Glutamatergic neuron (in vitro differentiated cells): ENCODE data around the gene SFTA2. TPM values are rescaled to one million over a fixed set of nuclear protein-coding genes. Genes with fewer than 3 reads are reported as not detected.
A peak's percentile ranks its signal among the peaks of the same experiment; 100 is the strongest.

ENCODE experiments used
- DNase-seq: peaks from one replicate; pipeline ENCODE4 v3.0.0; 2022
- H3K27ac Mint-ChIP-seq: one replicate; pipeline ENCODE4 v1.8.0; 2020; ENCODE audit warnings: mild to moderate bottlenecking, mixed read lengths, inconsistent platforms; ENCODE audit not compliant: unreplicated experiment
- H3K27me3 Mint-ChIP-seq: one replicate; pipeline ENCODE4 v1.8.0; 2020; ENCODE audit warnings: mild to moderate bottlenecking, moderate library complexity, mixed read lengths, inconsistent platforms; ENCODE audit not compliant: unreplicated experiment
- H3K36me3 Mint-ChIP-seq: one replicate; pipeline ENCODE4 v1.8.0; 2020; ENCODE audit warnings: mild to moderate bottlenecking, mixed read lengths, inconsistent platforms; ENCODE audit not compliant: unreplicated experiment
- H3K4me1 Mint-ChIP-seq: one replicate; pipeline ENCODE4 v1.8.0; 2020; ENCODE audit warnings: mild to moderate bottlenecking, low read depth, mixed read lengths, inconsistent platforms; ENCODE audit not compliant: unreplicated experiment
- H3K4me3 Mint-ChIP-seq: one replicate; pipeline ENCODE4 v1.8.0; 2020; ENCODE audit warnings: mild to moderate bottlenecking, mixed read lengths, inconsistent platforms; ENCODE audit not compliant: unreplicated experiment
- H3K9me3 Mint-ChIP-seq: one replicate; pipeline ENCODE4 v1.8.0; 2020; ENCODE audit warnings: mild to moderate bottlenecking, moderate library complexity, mixed read lengths, inconsistent platforms; ENCODE audit not compliant: unreplicated experiment
- total RNA-seq: library from RNA; stranded (reverse); fragmentation: NEBNext Ultra II Directional; extraction: Animal tissue kit (Norgen Biotek cat#: 25700); gene quantifications from one replicate; pipeline ENCODE4 v1.2.1, GENCODE V29; 2021; ENCODE audit not compliant: unreplicated experiment
- TF ChIP-seq, protein P1 (sequence below): fragments of 200-600 bp; sonication (generic); IDR thresholded peaks from one replicate; pipeline ENCODE4 v1.5.0; 2021; ENCODE audit not compliant: partially characterized antibody, unreplicated experiment

SFTA2 gene
- total RNA-seq, 1 donor from 2014 or later = not detected

- DNase-seq = no peak
- Mint-ChIP-seq H3K36me3 (no peaks in the 10 kb centered on the region), H3K27me3 (peaks cover 25% of the 10 kb centered on the region), H3K27ac (peak overlapping the region; percentile 90), H3K4me1 (peaks cover 48% of the 10 kb centered on the region), H3K9me3 (peaks cover 16% of the 10 kb centered on the region), H3K4me3 (peak overlapping the region; percentile 88)
- TF ChIP-seq, protein P1, sequence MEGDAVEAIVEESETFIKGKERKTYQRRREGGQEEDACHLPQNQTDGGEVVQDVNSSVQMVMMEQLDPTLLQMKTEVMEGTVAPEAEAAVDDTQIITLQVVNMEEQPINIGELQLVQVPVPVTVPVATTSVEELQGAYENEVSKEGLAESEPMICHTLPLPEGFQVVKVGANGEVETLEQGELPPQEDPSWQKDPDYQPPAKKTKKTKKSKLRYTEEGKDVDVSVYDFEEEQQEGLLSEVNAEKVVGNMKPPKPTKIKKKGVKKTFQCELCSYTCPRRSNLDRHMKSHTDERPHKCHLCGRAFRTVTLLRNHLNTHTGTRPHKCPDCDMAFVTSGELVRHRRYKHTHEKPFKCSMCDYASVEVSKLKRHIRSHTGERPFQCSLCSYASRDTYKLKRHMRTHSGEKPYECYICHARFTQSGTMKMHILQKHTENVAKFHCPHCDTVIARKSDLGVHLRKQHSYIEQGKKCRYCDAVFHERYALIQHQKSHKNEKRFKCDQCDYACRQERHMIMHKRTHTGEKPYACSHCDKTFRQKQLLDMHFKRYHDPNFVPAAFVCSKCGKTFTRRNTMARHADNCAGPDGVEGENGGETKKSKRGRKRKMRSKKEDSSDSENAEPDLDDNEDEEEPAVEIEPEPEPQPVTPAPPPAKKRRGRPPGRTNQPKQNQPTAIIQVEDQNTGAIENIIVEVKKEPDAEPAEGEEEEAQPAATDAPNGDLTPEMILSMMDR = no peak
These were observed 46.4 kb downstream of the SFTA2 start for GRCh38 chr6:30885481-30885998.

DNA sequence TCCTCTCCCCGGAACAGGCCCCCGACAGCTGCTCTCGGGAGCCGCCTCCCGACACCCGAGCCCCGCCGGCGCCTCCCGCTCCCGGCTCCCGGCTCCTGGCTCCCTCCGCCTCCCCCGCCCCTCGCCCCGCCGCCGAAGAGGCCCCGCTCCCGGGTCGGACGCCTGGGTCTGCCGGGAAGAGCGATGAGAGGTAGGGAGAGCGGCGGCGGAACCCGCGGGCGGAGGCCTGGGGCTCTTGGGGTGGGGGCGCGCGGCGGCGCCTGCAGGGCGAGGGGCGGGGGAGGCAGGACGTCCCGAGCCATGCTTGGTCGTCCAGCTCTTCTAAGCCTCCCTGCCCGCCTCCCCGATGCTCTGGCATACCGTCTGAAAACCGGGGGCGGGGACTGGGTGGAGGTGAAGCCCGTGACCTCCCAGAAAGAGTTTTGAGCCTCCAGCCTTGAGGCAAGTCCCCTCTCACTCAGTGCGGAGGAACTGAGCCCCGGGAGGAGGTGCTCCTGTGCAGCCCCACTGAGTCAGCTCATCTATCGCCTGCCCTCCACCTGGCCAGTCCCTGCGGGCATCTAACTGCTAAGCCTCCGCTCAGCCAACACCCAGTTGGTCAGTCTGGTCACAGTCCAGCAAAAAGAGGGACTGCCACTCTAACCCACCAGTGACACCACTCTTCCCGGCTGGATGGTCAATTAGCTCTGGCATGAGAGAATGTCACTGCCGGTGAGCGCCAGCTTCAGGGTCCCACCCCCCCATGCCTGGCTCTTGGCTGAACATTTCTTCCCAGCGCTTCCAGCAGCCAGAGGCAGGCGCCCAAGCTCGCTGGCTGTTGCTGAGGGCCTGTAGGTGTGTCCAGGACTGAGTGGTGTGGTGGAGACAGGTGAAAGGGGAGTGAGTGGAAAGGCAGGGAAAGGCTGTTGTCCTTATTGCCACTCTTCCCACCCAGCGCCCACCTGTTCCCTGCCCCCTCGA lies 47.2 kb downstream of the SFTA2 start:
- Mint-ChIP-seq H3K27me3 (peaks cover 25% of the 10 kb centered on the region), H3K9me3 (peaks cover 16% of the 10 kb centered on the region), H3K36me3 (no peaks in the 10 kb centered on the region), H3K4me1 (peaks cover 47% of the 10 kb centered on the region), H3K27ac (no peak overlapping the region), H3K4me3 (peak overlapping the region; percentile 88)
- TF ChIP-seq, protein P1 = no peak
- peak; percentile 51 for DNase-seq

DNA sequence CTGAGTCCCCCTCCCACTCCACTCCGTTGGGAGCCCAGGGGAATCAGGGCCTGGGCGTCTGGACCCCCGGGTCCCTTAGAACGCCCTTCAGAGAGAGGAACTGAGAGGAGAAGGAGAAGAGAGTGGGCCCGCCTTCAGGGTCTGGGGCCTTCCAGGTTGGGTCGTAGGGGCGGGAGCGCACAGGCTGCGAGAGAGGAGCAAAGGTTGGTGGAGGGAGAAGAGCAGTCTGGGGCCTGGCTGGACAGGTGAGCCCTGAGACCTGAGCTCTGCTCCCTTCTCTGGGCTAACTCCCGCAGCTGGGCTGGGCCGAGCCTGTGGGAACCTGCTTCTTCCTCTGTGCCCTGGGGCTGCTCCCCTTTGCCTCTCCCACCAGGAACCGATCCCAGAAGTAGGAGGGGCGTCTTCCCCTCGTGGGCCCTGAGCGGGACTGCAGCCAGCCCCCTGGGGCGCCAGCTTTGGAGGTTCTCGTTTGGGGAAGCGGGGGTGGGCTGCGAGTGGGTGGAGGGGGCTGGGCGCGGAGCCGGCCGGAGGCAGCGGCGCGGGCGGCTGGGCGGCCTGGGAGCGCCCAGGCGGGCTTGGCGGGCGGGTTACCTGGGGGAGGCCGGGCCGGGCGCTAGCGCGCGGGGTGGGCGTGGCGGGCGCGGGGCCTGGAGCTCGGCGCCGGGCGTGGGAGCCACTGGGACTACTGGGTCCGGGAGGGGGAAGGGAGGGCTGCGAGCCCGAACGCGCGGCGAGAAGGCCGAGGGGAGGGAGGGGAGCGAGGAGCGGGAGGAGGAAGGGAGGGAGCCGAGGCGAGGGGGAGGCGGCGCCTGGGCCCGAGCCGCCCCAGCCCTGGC lies 48.1 kb downstream of the SFTA2 start, which contains the start of gene DDR1:
DDR1 (plus strand) TSS at position 835 of the 836 bp plus-strand sequence. CDS start 4,211 bp downstream, outside the sequence.
- peak within 1 kb of the TSS; percentile 88 for H3K4me3 Mint-ChIP-seq
- peaks cover 49% of the 10 kb centered on the region for H3K4me1 Mint-ChIP-seq
- H3K27me3 Mint-ChIP-seq = peaks cover 24% of the 10 kb centered on the region
- no peaks in the 10 kb centered on the region for H3K36me3 Mint-ChIP-seq
- peak within 1 kb of the TSS; percentile 83 for H3K27ac Mint-ChIP-seq
- H3K9me3 Mint-ChIP-seq = peaks cover 16% of the 10 kb centered on the region
- DNase-seq = peak; percentile 63
- TF ChIP-seq, protein P1 = no peak

GRCh38 chr6:30882759-30883684 lies 48.9 kb downstream of the SFTA2 start:
- Mint-ChIP-seq H3K4me3 (peak overlapping the region; percentile 88), H3K36me3 (no peaks in the 10 kb centered on the region), H3K27ac (peak overlapping the region; percentile 83), H3K4me1 (peaks cover 44% of the 10 kb centered on the region), H3K27me3 (peaks cover 20% of the 10 kb centered on the region), H3K9me3 (peaks cover 16% of the 10 kb centered on the region)
- no peak for DNase-seq
- TF ChIP-seq, protein P1 = no peak
